HS-27A (cell line): ENCODE data around the gene ATRN.

Experiments used
- DNase-seq: peaks from one replicate; pipeline ENCODE4 v3.0.0-alpha.2; 2012; ENCODE audit warnings: low read depth, missing footprints

ATRN gene

GRCh38 chr20:3658716-3659491, 188.1 kb downstream of the ATRN start:
- DNase-seq: no peak

GRCh38 chr20:3659492-3660261, 188.9 kb downstream of the ATRN start:
- no peak for DNase-seq

- no peak for DNase-seq
These were observed 189.6 kb downstream of the ATRN start for GRCh38 chr20:3660262-3661059.

- no peak for DNase-seq
These were observed 190.4 kb downstream of the ATRN start for GRCh38 chr20:3661060-3661813.

- no peak for DNase-seq
These were observed 191.2 kb downstream of the ATRN start for GRCh38 chr20:3661814-3662665.

- DNase-seq: no peak
These were observed 192.3 kb downstream of the ATRN start, which contains the start of gene GFRA4 for GRCh38 chr20:3663031-3663701. Gene GFRA4, minus strand, starts transcription at chr20:3663399. Its CDS starts 0 bp downstream, at chr20:3663399.

- DNase-seq: no peak
These were observed 193.0 kb downstream of the ATRN start for GRCh38 chr20:3663858-3664257.

- no peak for DNase-seq
These were observed 196.7 kb downstream of the ATRN start for GRCh38 chr20:3667434-3668037.

- no peak for DNase-seq
These were observed 199.0 kb downstream of the ATRN start for GRCh38 chr20:3669710-3670367.

GRCh38 chr20:3670511-3670910, 199.7 kb downstream of the ATRN start:
- no peak for DNase-seq

GRCh38 chr20:3670945-3671344, 200.1 kb downstream of the ATRN start:
- DNase-seq: no peak

GRCh38 chr20:3671986-3672546, 201.2 kb downstream of the ATRN start:
- no peak for DNase-seq

GRCh38 chr20:3672547-3673171, 201.8 kb downstream of the ATRN start:
- DNase-seq: no peak

- no peak for DNase-seq
These were observed 202.6 kb downstream of the ATRN start for GRCh38 chr20:3673221-3674070.

- no peak for DNase-seq
These were observed 203.6 kb downstream of the ATRN start for GRCh38 chr20:3674447-3674846.

GRCh38 chr20:3674995-3675900, 204.4 kb downstream of the ATRN start:
- DNase-seq: no peak
